Measurements from ENCODE around the gene TUBB2A.
"Not testable (repeated sequence)": the region's sequence is repeated elsewhere in the genome, so short reads cannot be mapped to it uniquely, and the experiment has no call there.

TUBB2A gene

DNA sequence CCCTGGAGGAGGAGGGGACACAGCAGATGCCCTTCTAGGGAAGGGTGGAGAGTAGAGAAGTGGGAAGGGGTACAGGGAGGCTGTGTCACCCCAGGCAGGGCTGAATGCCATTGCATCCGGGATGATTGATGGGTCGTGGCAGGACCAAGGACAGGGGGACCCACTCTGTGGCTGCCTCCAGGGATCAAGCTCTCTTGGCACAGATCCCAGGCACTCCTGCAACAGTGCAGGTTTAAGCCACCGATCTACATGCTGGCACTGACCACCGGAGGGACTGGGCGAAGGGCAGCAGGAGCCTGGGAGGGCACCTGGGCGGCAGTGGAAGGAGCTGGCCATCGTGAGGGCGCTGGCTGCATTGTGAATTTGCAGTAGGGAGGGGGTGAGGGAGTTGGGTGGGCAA is 22.6 kb upstream of the TUBB2A start:
- not testable (repeated sequence) for DNase-seq

DNA sequence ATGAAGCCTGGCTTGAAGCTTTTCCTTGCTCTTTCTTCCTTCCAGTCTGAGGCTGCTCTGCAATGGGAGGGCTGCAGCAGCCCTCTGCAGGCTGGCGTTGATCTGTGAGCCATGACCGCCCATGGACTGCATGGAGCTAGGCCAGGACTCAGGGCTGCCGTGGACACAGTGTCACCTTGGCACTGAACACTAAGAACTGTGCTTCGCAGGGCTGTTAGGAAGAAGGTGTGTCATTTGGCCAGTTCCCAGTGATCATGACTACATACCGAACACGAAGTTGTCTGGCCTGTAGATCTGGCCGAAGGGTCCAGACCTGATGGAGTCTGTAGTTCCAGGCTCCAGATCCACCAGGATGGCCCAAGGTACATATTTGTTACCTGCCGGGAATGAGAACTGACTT is 21.3 kb upstream of the TUBB2A start:
- not testable (repeated sequence) for DNase-seq

DNA sequence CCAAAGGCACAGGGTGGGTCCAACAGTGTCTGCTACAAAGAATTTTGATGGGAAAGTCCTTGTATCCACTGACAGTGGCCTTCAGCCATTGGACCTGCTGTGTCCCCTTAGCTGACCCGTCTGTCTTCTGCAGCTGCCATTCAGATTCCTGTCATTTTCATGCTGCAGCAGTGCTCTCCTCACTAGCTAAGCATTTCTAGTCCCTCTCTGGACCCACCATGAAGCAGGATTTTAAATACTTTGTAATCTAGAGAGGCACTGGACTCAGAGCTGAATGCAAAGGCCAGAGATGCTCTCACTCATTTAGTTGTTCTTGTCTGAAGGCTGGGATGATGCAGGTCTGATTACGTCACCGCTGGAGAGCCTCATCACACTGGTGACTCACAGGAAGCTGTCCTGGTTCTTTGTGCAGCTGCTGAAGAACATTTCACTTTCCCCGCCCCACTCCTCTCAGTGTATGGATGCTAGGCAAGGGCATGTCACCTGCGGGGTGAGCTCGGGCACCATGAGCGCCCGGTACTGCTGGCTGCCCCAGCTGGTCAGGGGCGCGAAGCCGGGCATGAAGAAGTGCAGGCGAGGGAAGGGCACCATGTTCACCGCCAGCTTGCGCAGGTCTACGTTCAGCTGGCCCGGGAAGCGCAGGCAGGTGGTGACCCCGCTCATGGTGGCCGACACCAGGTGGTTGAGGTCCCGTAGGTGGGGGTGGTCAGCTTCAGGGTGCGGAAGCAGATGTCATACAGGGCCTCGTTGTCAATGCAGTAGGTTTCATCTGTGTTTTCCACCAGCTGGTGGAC is 19.4 kb upstream of the TUBB2A start:
- peak; percentile 34 to 53 for DNase-seq

DNA sequence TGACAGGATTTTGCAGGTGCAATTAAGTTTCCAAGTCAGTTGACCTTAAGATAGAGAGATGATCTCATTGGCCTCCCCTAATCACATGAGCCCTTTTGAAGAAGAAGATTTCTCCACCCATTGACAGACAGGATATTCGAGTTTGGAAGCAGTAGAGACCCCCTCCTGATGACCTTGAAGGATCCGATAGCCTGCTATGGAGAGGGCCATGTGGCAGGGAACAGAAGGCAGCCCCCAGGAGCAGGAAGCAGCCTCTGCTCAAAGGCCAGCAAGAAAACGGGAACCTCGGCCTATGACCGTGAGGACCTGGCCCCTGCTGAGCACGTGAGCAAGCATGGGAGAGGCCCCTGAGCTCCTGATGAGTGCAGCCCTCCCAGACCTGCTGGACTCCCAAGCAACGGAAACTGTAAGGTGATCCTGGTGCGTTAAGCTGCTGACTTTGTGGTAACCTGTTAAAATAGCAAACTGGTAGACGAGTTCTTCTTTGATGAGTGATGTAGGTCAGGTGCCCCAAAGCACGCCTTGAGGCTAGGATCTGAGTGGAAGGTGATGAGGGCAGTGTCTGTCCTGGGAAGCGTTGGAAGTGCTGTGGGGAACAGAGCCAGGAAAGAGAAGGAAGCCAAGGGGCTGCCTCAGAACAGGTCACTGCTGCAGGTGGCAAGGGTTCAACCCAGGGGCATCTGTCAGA is 18.5 kb upstream of the TUBB2A start:
- DNase-seq = no peak

DNA sequence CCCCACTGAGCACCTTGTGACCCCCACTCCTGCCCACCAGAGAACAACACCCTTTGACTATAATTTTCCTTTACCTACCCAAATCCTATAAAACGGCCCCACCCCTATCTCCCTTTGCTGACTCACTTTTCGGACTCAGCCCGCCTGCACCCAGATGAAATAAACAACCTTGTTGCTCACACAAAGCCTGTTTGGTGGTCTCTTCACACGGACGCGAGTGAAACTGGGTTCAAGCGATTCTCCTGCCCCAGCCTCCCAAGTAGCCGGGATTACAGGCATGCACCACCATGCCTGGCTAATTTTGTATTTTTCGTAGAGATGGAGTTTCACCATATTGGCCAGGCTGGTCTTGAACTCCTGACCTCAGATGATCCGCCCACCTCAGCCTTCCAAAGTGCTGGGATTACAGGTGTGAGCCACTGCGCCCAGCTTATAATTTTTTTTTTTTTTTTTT is 16.3 kb upstream of the TUBB2A start:
- DNase-seq = not testable (repeated sequence)

DNA sequence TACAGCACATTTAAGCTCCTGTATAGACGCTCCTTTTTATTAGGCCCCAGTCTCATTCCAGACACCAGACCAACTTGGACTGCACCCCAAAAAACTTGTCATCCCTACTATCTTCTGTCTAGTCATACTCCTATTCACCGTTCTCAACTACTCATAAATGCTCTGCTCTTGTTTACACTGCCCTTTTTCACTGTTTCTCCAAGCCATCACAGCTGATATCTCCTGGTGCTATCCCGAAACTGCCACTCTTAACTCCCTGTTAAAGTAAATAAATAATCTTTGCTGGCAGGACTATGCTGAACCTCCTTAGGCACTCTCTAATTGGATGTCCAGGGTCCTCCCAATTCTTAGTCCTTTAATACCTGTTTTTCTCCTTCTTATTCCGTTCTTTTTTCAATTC is 15.4 kb upstream of the TUBB2A start:
- DNase-seq = not testable (repeated sequence)

DNA sequence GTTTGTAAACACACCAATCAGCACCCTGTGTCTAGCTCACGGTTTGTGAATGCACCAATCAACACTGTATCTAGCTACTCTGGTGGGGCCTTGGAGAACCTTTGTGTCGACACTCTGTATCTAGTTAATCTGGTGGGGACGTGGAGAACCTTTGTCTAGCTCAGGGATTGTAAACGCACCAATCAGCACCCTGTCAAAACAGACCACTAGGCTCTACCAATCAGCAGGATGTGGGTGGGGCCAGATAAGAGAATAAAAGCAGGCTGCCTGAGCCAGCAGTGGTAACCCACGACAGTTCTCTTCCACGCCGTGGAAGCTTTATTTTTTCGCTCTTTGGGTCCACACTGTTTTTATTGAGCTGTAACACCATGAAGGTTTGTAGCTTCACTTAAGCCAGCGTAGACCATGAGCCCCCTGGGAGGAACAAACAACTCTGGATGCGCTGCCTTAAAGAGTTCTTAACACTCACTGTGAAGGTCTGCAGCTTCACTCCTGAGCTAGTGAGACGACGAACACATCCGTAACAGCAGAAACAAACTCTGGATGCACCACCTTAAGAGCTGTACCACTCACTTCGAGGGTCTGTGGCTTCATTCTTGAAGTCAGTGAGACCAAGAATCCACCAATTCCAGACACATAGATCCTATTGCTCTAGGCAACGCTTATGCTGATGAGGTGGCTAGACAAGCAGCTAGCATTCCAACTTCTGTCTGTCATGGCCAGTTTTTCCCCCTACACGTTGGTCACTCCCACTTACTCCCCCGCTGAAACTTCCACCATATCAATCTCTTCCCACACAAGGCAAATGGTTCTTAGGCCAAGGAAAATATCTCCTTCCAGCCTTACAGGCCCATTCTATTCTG is 14.2 kb upstream of the TUBB2A start:
- DNase-seq = not testable (repeated sequence)

DNA sequence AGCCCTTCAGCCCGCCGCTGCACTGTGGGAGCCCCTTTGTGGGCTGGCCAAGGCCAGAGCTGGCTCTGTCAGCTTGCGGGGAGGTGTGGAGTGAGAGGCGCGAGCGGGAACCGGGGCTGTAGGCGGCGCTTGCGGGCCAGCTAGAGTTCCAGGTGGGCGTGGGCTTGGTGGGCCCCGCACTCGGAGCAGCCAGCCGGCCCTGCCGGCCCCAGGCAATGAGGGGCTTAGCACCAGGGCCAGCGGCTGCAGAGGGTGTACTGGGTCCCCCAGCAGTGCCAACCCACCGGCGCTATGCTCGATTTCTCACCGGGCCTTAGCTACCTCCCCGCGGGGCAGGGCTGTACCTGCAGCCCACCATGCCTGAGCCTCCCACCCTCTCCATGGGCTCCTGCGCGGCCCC is 13.3 kb upstream of the TUBB2A start:
- not testable (repeated sequence) for DNase-seq

DNA sequence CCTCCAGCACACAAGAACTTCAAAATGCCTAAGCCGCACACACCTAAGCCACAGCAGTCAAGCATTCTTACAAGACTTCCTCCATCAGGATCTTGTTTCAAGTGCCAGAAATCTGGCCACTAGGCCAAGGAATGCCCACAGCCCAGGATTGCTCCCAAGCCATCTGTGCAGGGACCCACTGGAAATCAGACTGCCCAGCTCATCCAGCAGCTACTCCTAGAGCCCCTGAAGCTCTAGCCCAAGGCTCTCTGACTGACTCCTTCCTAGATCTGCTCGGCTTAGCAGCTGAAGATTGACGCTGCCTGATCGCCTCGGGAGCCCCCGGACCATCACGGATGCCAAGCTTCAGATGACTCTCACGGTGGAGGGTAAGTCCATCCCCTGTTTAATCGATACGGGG is 10.7 kb upstream of the TUBB2A start:
- DNase-seq = not testable (repeated sequence)

DNA sequence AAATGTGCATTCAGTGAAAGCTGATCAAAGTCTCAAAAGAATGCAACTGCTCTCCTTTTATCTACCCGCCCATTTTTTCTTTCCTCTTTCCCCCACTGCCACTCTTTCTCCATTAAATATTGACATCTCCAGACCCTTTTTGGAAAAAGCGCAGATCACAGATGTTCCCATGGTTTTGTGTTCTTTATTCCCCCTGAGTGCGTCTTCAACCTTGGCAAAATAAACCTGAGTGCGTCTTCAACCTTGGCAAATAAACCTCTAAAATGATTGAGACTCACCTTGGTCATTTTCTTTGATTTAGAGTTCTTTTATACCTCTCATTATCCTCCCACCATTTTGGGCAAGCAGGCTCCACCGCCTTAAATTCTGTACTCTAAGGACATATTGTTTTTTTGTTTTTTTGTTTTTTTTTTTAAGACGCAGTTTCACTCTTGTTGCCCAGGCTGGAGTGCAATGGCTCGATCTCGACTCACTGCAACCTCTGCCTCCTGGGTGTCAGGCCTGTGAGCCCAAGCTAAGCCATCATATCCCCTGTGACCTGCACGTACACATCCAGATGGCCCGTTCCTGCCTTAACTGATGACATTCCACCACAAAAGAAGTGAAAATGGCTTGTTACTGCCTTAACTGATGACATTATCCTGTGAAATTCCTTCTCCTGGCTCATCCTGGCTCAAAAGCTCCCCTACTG is 9.3 kb upstream of the TUBB2A start:
- DNase-seq = not testable (repeated sequence)

DNA sequence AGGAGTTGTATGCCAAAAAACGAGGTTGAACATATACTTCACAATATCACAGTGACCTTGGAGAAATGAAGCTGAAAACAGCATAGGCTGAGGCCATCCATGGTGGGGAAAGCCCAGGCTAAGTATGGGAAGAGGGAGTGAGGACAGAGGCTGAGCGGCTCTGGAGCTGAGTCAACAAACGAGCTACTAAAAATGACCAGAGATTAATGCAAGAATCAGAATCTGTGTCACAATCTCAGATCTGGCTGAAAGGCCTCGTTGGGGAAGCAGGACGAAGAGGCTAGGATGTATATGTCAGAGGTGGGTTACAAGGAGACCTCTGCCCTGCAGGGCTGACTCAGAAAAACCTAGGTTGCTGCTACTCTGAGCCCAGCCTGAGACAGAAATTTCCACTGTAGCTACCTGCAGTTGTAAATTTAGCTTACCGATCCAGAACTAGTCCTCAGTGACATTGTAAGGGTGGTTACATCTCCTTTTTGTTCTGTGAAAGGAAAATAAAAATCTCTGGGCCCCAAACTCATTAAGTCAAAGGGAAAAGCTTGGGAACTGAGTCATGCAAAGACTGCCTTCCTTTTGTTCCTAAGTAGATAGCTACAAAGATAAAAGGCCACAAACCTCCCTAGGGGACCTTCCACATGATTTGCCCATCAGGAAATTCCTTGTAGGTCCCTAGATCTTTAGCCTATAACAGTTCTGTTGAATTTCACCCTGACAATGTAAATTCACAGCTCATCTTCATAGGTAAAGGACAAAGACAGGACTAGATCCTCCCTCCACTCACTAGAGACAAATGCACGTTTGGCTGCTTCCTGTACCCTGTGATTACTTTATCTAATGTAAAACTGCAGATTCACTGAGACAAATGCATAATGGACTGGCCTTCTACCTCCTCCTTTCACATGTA is 8.5 kb upstream of the TUBB2A start:
- no peak for DNase-seq

DNA sequence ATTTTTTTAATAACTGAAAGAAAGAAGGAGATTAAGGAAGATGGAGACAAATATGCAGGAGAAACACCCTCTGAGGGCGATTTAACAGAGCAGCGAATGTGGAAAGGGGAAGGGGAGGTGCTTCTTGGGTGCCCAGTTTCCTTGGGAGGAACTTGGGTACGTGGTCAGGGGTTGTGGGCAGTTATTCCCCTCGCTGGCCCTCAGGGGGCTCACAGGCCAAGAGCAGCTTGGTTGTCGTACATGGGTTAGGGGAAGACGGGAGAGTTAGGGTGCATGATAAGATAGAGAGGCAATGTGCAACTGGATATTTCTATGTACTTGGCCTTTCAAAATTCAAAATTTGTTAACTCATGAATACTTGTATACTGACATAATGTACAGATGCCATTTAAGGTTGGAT is 7.0 kb upstream of the TUBB2A start:
- no peak for DNase-seq

DNA sequence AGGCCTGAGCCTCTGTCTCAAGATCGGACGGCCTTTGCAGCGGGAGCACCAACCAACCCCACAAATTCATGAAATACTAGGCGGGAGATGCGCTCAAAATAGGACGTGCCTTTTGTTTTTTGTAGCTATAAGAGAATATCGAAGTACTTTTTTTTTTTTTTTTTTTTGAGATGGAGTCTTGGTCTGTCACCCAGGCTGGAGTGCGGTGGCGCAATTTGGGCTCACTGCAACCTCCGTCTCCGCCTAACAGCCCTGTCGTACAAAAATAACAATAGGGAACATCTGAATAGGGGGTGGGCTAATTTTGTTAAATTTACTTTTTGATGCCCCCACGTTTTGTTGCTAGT is 5.9 kb upstream of the TUBB2A start:
- DNase-seq = no peak

DNA sequence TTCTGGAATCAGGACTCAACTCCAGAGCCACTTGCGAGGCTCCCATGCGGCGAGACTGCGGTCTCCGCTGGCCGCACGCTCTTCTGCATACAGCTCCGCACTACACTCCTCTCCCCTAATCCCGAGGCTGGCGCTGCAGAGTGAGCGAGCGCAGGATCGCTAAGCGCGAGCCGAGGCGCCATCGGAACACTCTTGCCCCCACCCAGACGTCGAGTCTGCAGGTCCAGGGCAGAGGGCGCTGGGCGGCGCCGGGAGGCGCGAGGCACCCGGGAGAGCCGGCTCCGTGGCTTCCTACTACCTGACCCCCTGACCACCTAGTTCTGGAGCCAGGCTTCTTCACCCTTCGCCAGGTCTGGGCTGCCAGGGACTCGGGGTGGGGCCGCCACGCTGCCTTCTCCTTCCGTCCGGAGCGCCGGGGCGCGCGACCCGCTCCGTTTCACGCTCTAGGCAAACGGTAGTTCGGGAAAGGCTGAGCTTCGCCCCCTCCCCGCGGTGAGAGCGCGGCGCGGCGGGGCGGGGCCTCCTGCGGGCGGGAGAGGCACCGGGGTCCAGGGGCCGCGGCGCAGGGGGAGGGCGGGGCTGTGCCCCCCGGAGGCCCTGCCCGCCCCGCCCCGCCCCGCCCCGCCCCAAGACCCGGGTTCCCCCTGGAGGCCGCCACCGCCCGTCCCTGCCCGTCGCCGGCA is 5.4 kb upstream of the TUBB2A start:
- peak; percentile 53 to 62 for DNase-seq

DNA sequence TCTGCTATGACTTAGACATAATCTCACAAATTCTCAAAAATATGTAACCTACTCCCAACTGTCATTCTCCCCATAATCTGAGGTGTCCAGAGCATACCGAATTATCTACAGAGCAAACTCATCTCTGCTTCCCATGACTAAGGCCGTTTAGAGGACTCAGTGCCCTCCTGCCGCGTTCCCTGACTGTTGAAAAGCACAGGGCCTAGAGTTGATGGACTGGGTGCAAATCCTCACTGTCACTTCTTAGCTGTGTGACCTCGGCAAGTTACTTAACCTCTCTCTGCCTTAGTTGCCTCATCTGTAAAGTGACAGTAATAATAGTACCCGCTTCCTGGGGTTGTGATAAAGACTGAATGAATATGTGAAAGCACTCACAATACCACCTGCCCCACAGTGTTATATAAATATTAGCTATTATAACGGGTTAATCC is 4.7 kb upstream of the TUBB2A start:
- DNase-seq = no peak

DNA sequence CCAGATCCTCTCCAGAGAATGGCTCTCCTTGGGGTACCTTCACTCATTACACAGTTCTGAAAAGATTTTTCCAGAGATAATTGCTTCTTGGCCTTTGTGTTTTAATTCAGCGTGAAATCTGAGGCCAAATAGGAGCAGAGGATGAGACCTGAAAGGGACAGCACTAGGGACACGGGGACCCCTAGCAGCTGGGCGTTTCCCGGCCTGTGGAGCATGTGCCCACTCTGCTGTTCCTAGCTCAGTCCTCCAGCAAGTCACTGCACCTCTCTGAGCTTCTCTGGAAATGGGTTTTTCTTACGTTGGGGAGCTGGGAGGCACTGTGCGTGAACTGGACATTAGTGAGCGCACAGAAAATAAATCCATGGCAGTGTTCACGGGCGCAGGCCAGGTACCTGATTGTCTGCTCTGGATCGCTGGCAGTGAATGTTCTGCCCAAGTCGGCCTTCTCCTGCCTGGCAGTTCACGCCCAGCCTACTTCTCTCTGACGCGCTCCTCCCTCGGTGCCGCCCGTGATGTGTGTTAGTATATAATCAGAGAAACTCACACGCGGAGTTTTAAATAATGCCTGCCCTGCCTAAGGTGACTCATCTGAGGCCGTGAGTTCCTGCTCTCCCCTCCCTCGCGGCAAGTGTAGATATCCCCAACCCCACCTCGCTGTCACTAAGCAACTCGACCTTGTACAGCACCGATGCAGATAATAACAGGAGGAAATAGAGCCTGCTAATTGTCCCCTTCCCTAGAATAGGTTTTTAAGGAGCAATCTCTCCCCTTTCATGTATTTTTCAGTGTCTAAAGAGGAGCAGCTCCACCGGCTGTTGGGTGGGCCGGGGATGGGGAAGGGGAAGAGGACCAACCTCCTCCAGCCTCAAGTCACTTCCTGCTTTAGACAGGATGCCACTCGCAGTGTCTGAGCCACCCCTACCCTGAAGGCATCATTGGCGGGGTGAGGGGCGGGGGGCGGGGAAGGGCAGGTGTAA is 2.7 kb upstream of the TUBB2A start:
- DNase-seq = peak; percentile 36 to 37

DNA sequence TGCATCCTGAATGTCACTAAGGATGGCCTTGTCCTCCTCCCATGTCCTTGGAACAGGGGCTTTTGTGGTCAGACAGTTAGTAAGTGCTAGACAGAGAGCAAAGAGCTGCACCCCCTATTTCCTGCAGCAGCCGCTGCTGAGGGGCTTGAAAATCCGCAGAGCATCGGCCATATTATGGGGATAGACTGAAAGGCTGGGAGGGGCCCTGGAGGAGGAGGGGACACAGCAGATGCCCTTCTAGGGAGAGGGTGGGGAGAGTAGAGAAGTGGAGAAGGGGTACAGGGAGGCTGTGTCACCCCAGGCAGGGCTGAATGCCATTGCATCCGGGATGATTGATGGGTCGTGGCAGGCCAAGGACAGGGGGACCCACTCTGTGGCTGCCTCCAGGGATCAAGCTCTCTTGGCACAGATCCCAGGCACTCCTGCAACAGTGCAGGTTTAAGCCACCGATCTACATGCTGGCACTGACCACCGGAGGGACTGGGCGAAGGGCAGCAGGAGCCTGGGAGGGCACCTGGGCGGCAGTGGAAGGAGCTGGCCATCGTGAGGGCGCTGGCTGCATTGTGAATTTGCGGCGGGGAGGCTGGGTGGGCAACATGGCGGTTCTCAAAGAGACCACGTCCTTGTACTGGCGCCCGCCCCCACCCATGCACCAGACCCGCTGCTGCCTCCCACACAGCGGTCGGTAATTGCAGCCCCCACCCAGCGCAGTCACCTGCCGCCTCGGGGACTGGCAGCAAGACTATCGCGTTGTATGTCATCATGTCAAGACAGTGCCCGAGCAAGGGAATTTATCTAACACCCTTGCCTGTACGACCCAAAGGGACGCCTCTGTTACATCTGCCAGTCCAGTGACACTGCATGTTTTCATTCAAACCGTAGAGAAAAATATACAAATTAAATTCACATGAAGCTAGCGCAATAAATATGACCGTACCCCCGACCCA is 887 bp downstream of the TUBB2A start:
- peak in 1 of 2 experiments; percentile 10 for DNase-seq

DNA sequence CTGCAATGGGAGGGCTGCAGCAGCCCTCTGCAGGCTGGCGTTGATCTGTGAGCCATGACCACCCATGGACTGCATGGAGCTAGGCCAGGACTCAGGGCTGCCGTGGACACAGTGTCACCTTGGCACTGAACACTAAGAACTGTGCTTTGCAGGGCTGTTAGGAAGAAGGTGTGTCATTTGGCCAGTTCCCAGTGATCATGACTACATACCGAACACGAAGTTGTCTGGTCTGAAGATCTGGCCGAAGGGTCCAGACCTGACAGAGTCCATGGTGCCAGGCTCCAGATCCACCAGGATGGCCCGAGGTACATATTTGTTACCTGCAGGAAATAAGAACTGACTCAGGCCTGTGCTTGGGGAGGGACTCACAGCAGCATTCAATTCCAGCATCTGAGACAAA is 1.9 kb downstream of the TUBB2A start:
- not testable (repeated sequence) for DNase-seq

DNA sequence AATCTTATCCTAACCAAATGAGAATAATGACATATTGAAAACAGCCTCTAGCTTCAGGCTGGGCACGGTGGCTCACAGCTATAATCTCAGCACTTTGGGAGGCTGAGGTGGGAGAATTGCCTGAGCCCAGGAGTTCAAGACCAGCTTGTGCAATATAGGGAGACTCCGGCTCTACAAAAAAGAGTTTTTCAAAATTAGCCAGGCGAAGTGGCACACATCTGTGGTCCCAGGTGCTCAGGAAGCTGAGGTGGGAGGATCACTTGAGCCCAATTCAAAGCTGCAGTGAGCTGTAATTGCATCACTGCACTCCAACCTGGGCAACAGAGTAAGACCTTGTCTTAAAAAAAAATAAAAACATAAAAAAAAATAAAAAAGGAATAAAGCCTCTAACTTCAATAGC is 4.7 kb downstream of the TUBB2A start:
- DNase-seq = no peak
